ENCODE results near the gene NT5C. TPM values are rescaled to one million over a fixed set of nuclear protein-coding genes. Genes with fewer than 3 reads are reported as not detected.
A peak's percentile ranks its signal among the peaks of the same experiment; 100 is the strongest.
"Not testable (repeated sequence)": the region's sequence is repeated elsewhere in the genome, so short reads cannot be mapped to it uniquely, and the experiment has no call there.

Gene NT5C
- polyA plus RNA-seq, 4 donors, result 44.7 to 71.4 (median 61.9) TPM

GRCh38 chr17:75146592-75146991 lies 15.1 kb upstream of the NT5C start:
- no peak for DNase-seq (ENCODE audit: low read depth in 4 of 4, low spot score in 2 of 4)

GRCh38 chr17:75144816-75145512 lies 13.4 kb upstream of the NT5C start:
- no peak for DNase-seq (ENCODE audit: low read depth in 4 of 4, low spot score in 2 of 4)

- DNase-seq (ENCODE audit: low read depth in 4 of 4, low spot score in 2 of 4), result no peak
These were observed 10.9 kb upstream of the NT5C start for GRCh38 chr17:75142236-75142971.

GRCh38 chr17:75138519-75138918 lies 7.0 kb upstream of the NT5C start:
- DNase-seq (ENCODE audit: low read depth in 4 of 4, low spot score in 2 of 4), result no peak

- not testable (repeated sequence) for DNase-seq (ENCODE audit: low read depth in 4 of 4, low spot score in 2 of 4)
These were observed 6.2 kb upstream of the NT5C start for GRCh38 chr17:75137762-75138161.

- DNase-seq (ENCODE audit: low read depth in 4 of 4, low spot score in 2 of 4), result no peak
These were observed 4.4 kb upstream of the NT5C start for GRCh38 chr17:75135946-75136345.

- no peak for DNase-seq (ENCODE audit: low read depth in 4 of 4, low spot score in 2 of 4)
These were observed 3.9 kb upstream of the NT5C start for GRCh38 chr17:75135452-75135851.

- DNase-seq (ENCODE audit: low read depth in 4 of 4, low spot score in 2 of 4), result not testable (repeated sequence)
These were observed 2.2 kb upstream of the NT5C start for GRCh38 chr17:75133607-75134347.

- DNase-seq (ENCODE audit: low read depth in 4 of 4, low spot score in 2 of 4), result no peak
These were observed 1.5 kb upstream of the NT5C start for GRCh38 chr17:75133001-75133400.

GRCh38 chr17:75132018-75133000 lies 767 bp upstream of the NT5C start:
- not testable (repeated sequence) for DNase-seq (ENCODE audit: low read depth in 4 of 4, low spot score in 2 of 4)

- peak in 2 of 4 donors; percentile 45 to 66 for DNase-seq (ENCODE audit: low read depth in 4 of 4, low spot score in 2 of 4)
These were observed 787 bp downstream of the NT5C start for GRCh38 chr17:75130632-75131277.

GRCh38 chr17:75130059-75130631 lies 1.4 kb downstream of the NT5C start:
- no peak for DNase-seq (ENCODE audit: low read depth in 4 of 4, low spot score in 2 of 4)

- DNase-seq (ENCODE audit: low read depth in 4 of 4, low spot score in 2 of 4), result no peak
These were observed 2.0 kb downstream of the NT5C start for GRCh38 chr17:75129576-75129975.

GRCh38 chr17:75128694-75129505 lies 2.6 kb downstream of the NT5C start:
- no peak for DNase-seq (ENCODE audit: low read depth in 4 of 4, low spot score in 2 of 4)

- DNase-seq (ENCODE audit: low read depth in 4 of 4, low spot score in 2 of 4), result not testable (repeated sequence)
These were observed 3.6 kb downstream of the NT5C start for GRCh38 chr17:75127936-75128335.

- DNase-seq (ENCODE audit: low read depth in 4 of 4, low spot score in 2 of 4), result no peak
These were observed 4.6 kb downstream of the NT5C start for GRCh38 chr17:75126954-75127353.

GRCh38 chr17:75125984-75126383 lies 5.6 kb downstream of the NT5C start:
- no peak for DNase-seq (ENCODE audit: low read depth in 4 of 4, low spot score in 2 of 4)

GRCh38 chr17:75124819-75125162 lies 6.8 kb downstream of the NT5C start:
- no peak for DNase-seq (ENCODE audit: low read depth in 4 of 4, low spot score in 2 of 4)
